ENCODE data around the gene CENPP. TPM values are rescaled to one million over a fixed set of nuclear protein-coding genes. Genes with fewer than 3 reads are reported as not detected.

CENPP gene
- total RNA-seq, 1 donor from 2014 or later: 4.5 TPM

DNA sequence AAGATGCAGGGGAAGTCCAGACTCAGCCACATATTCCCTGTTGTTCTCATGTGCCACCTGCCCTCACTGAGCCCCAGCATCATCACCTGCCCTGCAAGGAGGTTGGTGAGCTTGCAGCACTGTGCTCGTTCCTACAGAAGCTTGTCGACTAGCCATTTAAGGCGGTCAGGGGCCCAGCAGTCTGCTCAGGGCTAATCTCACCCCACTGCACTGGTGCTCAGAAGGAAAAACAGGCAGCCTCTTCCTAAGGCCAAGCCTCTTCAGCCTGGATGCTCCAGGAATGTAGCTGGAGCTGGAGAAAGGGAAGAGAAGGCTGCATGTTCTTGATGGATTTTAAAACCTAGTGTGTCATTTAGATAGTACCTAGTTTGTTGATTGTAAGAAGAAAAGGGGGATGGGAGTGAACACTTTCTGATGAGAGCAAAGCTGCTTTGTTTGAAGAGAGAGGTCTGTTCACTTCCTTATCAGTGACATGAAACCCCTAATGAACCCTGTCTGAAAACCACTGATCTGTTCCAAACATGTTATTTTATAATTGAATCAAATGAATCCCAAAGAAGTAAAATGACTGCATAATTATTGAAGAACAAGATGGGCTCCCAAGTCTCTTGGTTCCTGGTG is 167.1 kb downstream of the CENPP start:
- Mint-ChIP-seq H3K4me3 (ENCODE audit: unreplicated experiment) (no peak overlapping the region), H3K9me3 (ENCODE audit: unreplicated experiment) (no peaks in the 10 kb centered on the region), H3K27me3 (ENCODE audit: unreplicated experiment) (no peaks in the 10 kb centered on the region), H3K27ac (ENCODE audit: unreplicated experiment) (no peak overlapping the region), H3K36me3 (ENCODE audit: low read depth, unreplicated experiment) (no peaks in the 10 kb centered on the region), H3K4me1 (ENCODE audit: unreplicated experiment) (peaks cover 22% of the 10 kb centered on the region)
- TF ChIP-seq, protein P1, sequence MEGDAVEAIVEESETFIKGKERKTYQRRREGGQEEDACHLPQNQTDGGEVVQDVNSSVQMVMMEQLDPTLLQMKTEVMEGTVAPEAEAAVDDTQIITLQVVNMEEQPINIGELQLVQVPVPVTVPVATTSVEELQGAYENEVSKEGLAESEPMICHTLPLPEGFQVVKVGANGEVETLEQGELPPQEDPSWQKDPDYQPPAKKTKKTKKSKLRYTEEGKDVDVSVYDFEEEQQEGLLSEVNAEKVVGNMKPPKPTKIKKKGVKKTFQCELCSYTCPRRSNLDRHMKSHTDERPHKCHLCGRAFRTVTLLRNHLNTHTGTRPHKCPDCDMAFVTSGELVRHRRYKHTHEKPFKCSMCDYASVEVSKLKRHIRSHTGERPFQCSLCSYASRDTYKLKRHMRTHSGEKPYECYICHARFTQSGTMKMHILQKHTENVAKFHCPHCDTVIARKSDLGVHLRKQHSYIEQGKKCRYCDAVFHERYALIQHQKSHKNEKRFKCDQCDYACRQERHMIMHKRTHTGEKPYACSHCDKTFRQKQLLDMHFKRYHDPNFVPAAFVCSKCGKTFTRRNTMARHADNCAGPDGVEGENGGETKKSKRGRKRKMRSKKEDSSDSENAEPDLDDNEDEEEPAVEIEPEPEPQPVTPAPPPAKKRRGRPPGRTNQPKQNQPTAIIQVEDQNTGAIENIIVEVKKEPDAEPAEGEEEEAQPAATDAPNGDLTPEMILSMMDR (IDR thresholded peaks at IDR 0.05; ENCODE audit: unreplicated experiment): no peak
- DNase-seq (ENCODE audit: low spot score): no peak

DNA sequence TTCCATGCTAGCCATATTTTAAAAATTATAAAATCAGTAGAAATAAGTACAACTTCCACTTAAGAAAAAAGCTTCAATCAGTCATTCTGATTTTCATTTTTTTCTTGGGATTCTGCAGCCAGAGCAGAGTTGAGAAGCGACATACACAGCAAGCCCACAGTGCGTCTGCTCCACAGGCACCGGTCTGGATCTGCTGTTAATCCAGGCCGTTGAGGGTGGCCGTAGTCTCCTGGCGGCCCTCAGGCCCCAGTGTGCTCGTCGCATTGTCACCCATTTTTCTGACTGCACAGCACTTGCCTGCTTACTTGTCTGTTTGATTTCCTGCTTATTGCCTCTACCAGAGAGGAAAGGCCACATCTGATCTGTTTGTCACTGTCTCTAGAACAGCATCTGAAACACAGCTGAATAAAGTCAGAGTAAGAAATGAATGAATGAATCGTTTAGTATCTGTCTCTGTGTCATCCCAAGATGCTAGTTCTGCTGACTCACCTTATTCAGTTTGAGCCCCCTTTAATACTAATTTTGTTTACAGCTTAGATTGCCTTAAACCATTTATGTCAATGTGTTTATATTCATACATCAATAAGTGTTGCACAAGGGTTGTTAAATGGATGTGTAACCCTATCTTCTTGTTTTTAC is 168.1 kb downstream of the CENPP start:
- Mint-ChIP-seq H3K4me1 (ENCODE audit: unreplicated experiment) (peaks cover 22% of the 10 kb centered on the region), H3K27ac (ENCODE audit: unreplicated experiment) (no peak overlapping the region), H3K36me3 (ENCODE audit: low read depth, unreplicated experiment) (no peaks in the 10 kb centered on the region), H3K27me3 (ENCODE audit: unreplicated experiment) (no peaks in the 10 kb centered on the region), H3K4me3 (ENCODE audit: unreplicated experiment) (no peak overlapping the region), H3K9me3 (ENCODE audit: unreplicated experiment) (no peaks in the 10 kb centered on the region)
- no peak for DNase-seq (ENCODE audit: low spot score)
- TF ChIP-seq, protein P1 (IDR thresholded peaks at IDR 0.05; ENCODE audit: unreplicated experiment): no peak

DNA sequence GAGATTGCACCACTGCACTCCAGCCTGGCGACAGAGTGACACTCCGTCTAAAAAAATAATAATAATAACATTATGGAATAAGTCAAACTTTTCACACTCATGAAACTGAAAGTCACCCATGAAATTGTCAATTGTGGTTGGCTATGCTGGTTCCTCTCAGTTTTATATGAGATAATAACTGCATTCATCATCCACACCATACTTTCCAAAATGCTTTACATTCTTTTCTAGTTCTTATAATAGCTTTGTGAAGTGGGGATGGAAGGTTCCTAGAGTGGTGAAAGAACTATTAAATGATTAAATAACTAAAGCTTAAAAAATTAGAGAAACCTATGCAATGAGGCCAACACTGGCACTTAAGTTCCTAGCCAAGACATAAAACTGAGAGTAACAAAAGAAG is 169.1 kb downstream of the CENPP start:
- no peak overlapping the region for H3K4me3 Mint-ChIP-seq (ENCODE audit: unreplicated experiment)
- peaks cover 15% of the 10 kb centered on the region for H3K4me1 Mint-ChIP-seq (ENCODE audit: unreplicated experiment)
- no peak overlapping the region for H3K27ac Mint-ChIP-seq (ENCODE audit: unreplicated experiment)
- DNase-seq (ENCODE audit: low spot score): no peak
- no peaks in the 10 kb centered on the region for H3K36me3 Mint-ChIP-seq (ENCODE audit: low read depth, unreplicated experiment)
- TF ChIP-seq, protein P1 (IDR thresholded peaks at IDR 0.05; ENCODE audit: unreplicated experiment): no peak
- H3K27me3 Mint-ChIP-seq (ENCODE audit: unreplicated experiment): no peaks in the 10 kb centered on the region
- no peaks in the 10 kb centered on the region for H3K9me3 Mint-ChIP-seq (ENCODE audit: unreplicated experiment)

DNA sequence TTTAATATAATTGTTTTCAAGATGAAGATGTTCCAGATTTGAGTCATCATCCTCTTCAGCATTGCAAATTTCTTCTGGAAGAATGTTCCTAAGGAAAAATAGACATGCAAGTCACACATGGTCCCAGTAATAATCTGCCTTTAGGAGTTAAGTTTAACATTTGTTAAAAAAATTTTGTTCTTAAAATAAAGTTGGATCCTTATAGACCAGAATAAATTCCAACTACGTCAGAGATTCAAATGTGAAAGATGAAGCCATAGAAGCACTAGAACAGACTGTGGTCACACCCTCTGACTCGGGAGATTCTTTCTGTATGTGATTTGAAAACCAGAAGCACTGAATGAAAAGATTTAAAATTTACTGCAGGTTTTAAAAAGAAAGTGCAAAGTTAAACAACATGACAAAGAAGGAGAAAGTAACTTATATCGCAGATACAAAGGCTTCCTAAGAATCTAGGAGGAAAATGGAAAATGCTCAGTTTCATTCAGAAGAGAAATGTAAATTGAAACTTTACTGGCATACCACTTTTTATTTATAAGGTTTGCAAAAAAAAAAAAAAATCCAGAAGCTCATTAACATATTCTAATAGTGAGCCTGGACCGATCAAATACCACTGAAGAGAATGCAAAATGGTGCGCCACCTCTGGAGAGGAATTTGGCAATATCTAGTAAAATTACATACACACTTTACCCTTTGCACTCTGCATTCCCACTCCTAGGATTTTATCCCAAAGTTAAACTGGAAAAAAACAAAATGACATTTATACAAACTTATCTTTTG is 170.8 kb downstream of the CENPP start:
- no peak overlapping the region for H3K27ac Mint-ChIP-seq (ENCODE audit: unreplicated experiment)
- TF ChIP-seq, protein P1 (IDR thresholded peaks at IDR 0.05; ENCODE audit: unreplicated experiment): no peak
- peaks cover 4% of the 10 kb centered on the region for H3K4me1 Mint-ChIP-seq (ENCODE audit: unreplicated experiment)
- no peak overlapping the region for H3K4me3 Mint-ChIP-seq (ENCODE audit: unreplicated experiment)
- H3K27me3 Mint-ChIP-seq (ENCODE audit: unreplicated experiment): no peaks in the 10 kb centered on the region
- no peak for DNase-seq (ENCODE audit: low spot score)
- H3K9me3 Mint-ChIP-seq (ENCODE audit: unreplicated experiment): no peaks in the 10 kb centered on the region
- H3K36me3 Mint-ChIP-seq (ENCODE audit: low read depth, unreplicated experiment): no peaks in the 10 kb centered on the region

DNA sequence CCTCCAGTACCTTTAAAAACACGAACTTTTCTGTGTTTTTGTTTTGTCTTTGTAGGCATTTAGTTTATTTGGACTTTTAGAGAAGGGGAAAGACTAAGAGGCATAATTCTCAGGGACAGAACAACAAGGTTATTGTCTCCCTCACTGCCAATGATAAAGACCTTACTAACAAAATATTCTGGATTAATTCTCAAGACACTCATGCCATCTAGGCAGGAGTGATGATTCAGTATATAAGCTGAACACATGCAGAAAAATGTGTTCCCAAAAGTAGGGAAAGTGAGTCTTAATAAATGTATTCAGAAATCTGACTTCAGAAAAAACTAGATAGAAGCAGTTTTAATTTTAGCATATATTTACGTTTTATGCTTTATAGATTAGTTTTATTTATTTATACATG is 173.9 kb downstream of the CENPP start:
- no peaks in the 10 kb centered on the region for H3K4me1 Mint-ChIP-seq (ENCODE audit: unreplicated experiment)
- TF ChIP-seq, protein P1 (IDR thresholded peaks at IDR 0.05; ENCODE audit: unreplicated experiment): no peak
- no peak overlapping the region for H3K27ac Mint-ChIP-seq (ENCODE audit: unreplicated experiment)
- no peak for DNase-seq (ENCODE audit: low spot score)
- H3K27me3 Mint-ChIP-seq (ENCODE audit: unreplicated experiment): no peaks in the 10 kb centered on the region
- no peak overlapping the region for H3K4me3 Mint-ChIP-seq (ENCODE audit: unreplicated experiment)
- no peaks in the 10 kb centered on the region for H3K9me3 Mint-ChIP-seq (ENCODE audit: unreplicated experiment)
- H3K36me3 Mint-ChIP-seq (ENCODE audit: low read depth, unreplicated experiment): no peaks in the 10 kb centered on the region

Measured in endothelial cell (in vitro differentiated cells).